Activated CD4-positive, alpha-beta T cell treated with anti-CD3 and anti-CD28 coated beads, Interleukin-2, amount 50 U/mL, for 1 hour (primary cell): ENCODE measurements around the gene AUP1.
A peak's percentile ranks its signal among the peaks of the same experiment; 100 is the strongest.
"Not testable (repeated sequence)": the region's sequence is repeated elsewhere in the genome, so short reads cannot be mapped to it uniquely, and the experiment has no call there.

Source experiments
- DNase-seq: peaks from one replicate; pipeline ENCODE4 v3.0.0-alpha.2; 2020

The AUP1 gene

DNA sequence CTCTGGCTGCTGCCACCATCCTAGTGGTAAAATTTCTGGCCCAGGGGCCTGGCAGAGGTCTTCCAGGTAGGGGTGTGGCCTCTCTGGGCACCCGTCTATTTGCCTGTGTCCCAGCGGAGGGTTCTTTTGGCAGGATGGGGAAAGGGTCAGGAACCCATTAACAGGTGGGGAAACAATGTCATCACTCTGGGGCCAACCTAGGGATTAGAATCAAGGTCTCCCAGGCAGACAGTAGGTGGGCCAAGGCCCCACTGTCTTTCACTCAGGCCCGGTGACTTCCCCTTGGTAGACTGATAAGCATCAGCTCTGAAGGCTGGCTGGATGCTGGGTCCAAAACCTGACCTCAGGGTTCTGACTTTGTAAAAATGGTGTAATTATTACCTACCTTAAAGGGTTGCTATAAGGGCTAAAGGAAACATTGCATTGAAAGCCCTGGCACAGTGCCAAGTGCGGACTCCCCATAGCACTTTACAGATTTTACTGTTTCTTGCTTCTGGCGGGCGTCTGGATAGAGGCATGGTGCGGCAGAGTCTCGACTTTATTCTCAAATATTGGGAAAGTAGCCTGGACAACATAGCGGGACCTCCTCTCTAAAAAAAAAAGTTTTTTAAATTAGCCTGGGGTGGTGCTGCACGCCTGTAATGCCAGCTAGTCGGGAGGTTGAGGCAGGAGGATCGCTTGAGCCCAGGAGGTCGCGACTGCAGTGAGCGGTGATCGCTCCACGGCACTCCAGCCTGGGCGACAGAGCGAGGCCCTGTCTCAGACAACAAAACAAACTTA, 32.3 kb downstream of the AUP1 start:
- DNase-seq: no peak

- DNase-seq: no peak
These were observed 34.1 kb downstream of the AUP1 start for GRCh38 chr2:74495440-74495839.

- no peak for DNase-seq
These were observed 36.0 kb downstream of the AUP1 start for GRCh38 chr2:74493546-74493945.

- no peak for DNase-seq
These were observed 37.6 kb downstream of the AUP1 start for GRCh38 chr2:74491648-74492544.

- no peak for DNase-seq
These were observed 39.6 kb downstream of the AUP1 start for GRCh38 chr2:74489906-74490305.

GRCh38 chr2:74488643-74489481, 40.6 kb downstream of the AUP1 start:
- DNase-seq: no peak

DNA sequence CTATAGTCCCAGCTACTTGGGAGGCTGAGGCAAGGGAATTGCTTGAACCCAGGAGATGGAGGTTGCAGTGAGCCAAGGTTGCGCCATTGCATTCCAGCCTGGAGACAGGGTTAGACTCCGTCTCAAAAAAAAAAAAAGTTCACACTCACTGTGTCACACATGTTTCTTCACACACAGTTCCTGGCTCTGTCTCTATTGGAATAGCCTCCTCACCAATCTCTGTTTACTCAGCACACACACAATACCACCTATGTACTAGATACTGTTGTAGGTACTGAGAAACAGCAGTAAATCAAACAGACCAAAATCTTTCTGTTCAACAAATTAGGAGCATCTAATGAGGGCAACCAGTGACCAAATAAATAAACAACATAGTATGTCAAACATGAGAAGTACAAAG, 43.4 kb downstream of the AUP1 start:
- no peak for DNase-seq

DNA sequence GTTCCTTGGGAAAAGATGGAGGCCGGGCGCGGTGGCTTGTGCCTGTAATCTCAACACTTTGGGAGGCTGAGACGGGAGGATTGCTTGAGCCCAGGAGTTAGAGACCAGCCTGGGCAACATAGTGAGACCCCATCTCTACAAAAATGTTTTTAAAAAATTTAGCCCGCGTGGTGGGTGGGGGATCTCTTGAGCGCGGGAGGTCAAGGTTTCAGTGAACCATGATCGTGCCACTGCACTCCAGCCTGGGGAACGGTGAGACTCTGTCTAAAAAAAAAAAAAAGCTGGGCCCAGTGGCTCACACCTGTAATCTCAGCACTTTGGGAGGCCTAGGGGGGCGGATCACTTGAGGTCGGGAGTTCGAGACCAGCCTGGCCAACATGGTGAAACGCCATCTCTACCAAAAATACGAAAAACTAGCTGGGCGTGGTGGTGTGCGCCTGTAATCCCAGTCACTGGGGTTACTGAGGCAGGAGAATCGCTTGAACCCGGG, 45.8 kb downstream of the AUP1 start:
- DNase-seq: not testable (repeated sequence)

- DNase-seq: peak; percentile 91
These were observed 46.5 kb downstream of the AUP1 start, which contains the start of the genes CCDC142 and TTC31 for GRCh38 chr2:74482801-74483674. Gene CCDC142 (minus strand): TSS chr2:74482998. CDS start chr2:74482837, 161 bp downstream. Gene TTC31 (plus strand): TSS chr2:74483081. CDS start chr2:74483096, 15 bp downstream.

DNA sequence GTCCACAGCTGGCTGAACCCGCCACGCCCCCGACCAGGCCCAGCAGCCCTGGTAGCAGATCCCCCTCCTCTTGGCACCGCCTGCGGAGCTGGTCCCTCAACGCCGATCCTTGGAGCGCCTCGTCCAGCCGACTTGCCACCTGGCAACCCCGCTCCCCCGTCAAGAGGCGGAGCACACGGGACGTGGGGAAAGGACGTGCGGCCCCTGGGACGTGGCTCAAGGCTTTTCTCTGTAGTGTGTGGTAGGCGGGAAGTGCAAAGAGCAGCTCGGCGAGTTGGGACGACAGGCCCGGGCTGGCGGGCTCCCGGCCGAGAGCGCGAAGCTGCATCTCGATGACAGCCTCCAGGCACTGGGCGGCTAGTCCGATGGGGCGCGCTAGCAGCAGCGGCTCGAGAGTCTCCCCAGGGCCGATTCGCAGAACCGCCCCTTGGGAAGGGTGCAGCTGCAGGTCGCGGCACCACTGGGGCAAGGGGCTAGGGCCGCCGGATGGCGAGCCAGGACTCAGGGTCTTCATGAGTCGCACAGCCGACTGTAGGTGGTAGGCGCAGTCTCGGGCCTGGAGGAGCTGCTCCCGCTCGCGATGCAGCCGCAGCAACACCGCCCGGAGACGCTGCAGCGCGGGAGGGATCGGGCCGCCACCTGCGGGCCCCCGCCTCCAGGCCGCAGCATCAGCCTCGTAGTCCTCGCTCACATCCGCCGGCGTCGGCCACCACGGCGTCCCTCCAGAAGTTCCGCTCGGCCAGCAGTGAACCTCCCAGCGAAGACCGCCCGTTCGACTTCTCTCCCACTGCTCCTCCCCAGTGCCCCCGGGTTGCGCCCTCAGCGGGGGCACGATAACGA, 47.3 kb downstream of the AUP1 start:
- peak; percentile 42 for DNase-seq

GRCh38 chr2:74481431-74481830, 48.1 kb downstream of the AUP1 start:
- DNase-seq: no peak
